T-helper 2 cell treated with Interferon-gamma antibody and Interleukin-4, amounts not matched to agents 5 μg/mL and 100 μg/mL, for 36 hours (primary cell): ENCODE data around the gene OSBP.

Experiments
- DNase-seq: peaks from one replicate; pipeline ENCODE4 v3.0.0; 2021; ENCODE audit warnings: low spot score
- H3K27ac Mint-ChIP-seq: one replicate; pipeline ENCODE4 v1.8.0; 2021; ENCODE audit warnings: mild to moderate bottlenecking, mixed read lengths
- H3K27me3 Mint-ChIP-seq: one replicate; pipeline ENCODE4 v1.8.0; 2021; ENCODE audit warnings: low read depth, mixed read lengths
- H3K36me3 Mint-ChIP-seq: one replicate; pipeline ENCODE4 v1.8.0; 2021; ENCODE audit warnings: low read depth, mixed read lengths
- H3K4me1 Mint-ChIP-seq: one replicate; pipeline ENCODE4 v1.8.0; 2021; ENCODE audit warnings: low read depth, mixed read lengths
- H3K4me3 Mint-ChIP-seq: one replicate; pipeline ENCODE4 v1.8.0; 2022; ENCODE audit warnings: mild to moderate bottlenecking, moderate library complexity, mixed read lengths
- H3K9me3 Mint-ChIP-seq: one replicate; pipeline ENCODE4 v1.8.0; 2021; ENCODE audit warnings: mixed read lengths

The OSBP gene

GRCh38 chr11:59582006-59582405 is 33.6 kb downstream of the OSBP start:
- Mint-ChIP-seq H3K36me3 (peaks cover 72% of the 10 kb centered on the region), H3K4me1 (no peaks in the 10 kb centered on the region), H3K27me3 (no peaks in the 10 kb centered on the region), H3K27ac (no peak overlapping the region), H3K4me3 (no peak overlapping the region), H3K9me3 (peaks cover 9% of the 10 kb centered on the region)
- DNase-seq, result no peak

GRCh38 chr11:59578369-59578768 is 37.2 kb downstream of the OSBP start:
- no peak overlapping the region for H3K27ac Mint-ChIP-seq
- H3K36me3 Mint-ChIP-seq, result peaks cover 67% of the 10 kb centered on the region
- no peaks in the 10 kb centered on the region for H3K4me1 Mint-ChIP-seq
- H3K9me3 Mint-ChIP-seq, result no peaks in the 10 kb centered on the region
- DNase-seq, result no peak
- no peaks in the 10 kb centered on the region for H3K27me3 Mint-ChIP-seq
- no peak overlapping the region for H3K4me3 Mint-ChIP-seq

GRCh38 chr11:59575505-59575904 is 40.1 kb downstream of the OSBP start:
- Mint-ChIP-seq H3K36me3 (peaks cover 51% of the 10 kb centered on the region), H3K4me1 (no peaks in the 10 kb centered on the region), H3K4me3 (no peak overlapping the region), H3K27ac (no peak overlapping the region), H3K27me3 (no peaks in the 10 kb centered on the region), H3K9me3 (no peaks in the 10 kb centered on the region)
- DNase-seq, result no peak

- Mint-ChIP-seq H3K36me3 (peaks cover 46% of the 10 kb centered on the region), H3K27me3 (no peaks in the 10 kb centered on the region), H3K4me1 (no peaks in the 10 kb centered on the region), H3K9me3 (no peaks in the 10 kb centered on the region), H3K4me3 (no peak overlapping the region), H3K27ac (no peak overlapping the region)
- DNase-seq, result no peak
Measured at GRCh38 chr11:59574932-59575502, 40.6 kb downstream of the OSBP start.

GRCh38 chr11:59574467-59574866 is 41.1 kb downstream of the OSBP start:
- H3K27me3 Mint-ChIP-seq, result no peaks in the 10 kb centered on the region
- peaks cover 41% of the 10 kb centered on the region for H3K36me3 Mint-ChIP-seq
- H3K4me1 Mint-ChIP-seq, result no peaks in the 10 kb centered on the region
- H3K4me3 Mint-ChIP-seq, result no peak overlapping the region
- DNase-seq, result no peak
- no peaks in the 10 kb centered on the region for H3K9me3 Mint-ChIP-seq
- no peak overlapping the region for H3K27ac Mint-ChIP-seq

GRCh38 chr11:59573216-59573615 is 42.4 kb downstream of the OSBP start:
- Mint-ChIP-seq H3K27ac (no peak overlapping the region), H3K9me3 (no peaks in the 10 kb centered on the region)
- DNase-seq, result no peak

GRCh38 chr11:59572091-59572490 is 43.5 kb downstream of the OSBP start:
- no peaks in the 10 kb centered on the region for H3K9me3 Mint-ChIP-seq
- H3K27ac Mint-ChIP-seq, result no peak overlapping the region
- H3K4me1 Mint-ChIP-seq, result no peaks in the 10 kb centered on the region
- no peak for DNase-seq
- H3K36me3 Mint-ChIP-seq, result peaks cover 22% of the 10 kb centered on the region
- H3K4me3 Mint-ChIP-seq, result no peak overlapping the region
- H3K27me3 Mint-ChIP-seq, result no peaks in the 10 kb centered on the region

More at GRCh38 chr11:59573216-59573615, 42.4 kb downstream of the OSBP start:
- Mint-ChIP-seq H3K36me3 (peaks cover 32% of the 10 kb centered on the region), H3K27me3 (no peaks in the 10 kb centered on the region), H3K4me1 (no peaks in the 10 kb centered on the region), H3K4me3 (no peak overlapping the region)

- Mint-ChIP-seq H3K9me3 (no peaks in the 10 kb centered on the region), H3K27ac (no peak overlapping the region), H3K4me3 (no peak overlapping the region), H3K36me3 (no peaks in the 10 kb centered on the region), H3K27me3 (peaks cover 5% of the 10 kb centered on the region), H3K4me1 (peaks cover 26% of the 10 kb centered on the region)
- DNase-seq, result no peak
Measured at GRCh38 chr11:59562292-59562691, 53.3 kb downstream of the OSBP start.

GRCh38 chr11:59560702-59561473 is 54.7 kb downstream of the OSBP start:
- no peaks in the 10 kb centered on the region for H3K36me3 Mint-ChIP-seq
- H3K4me1 Mint-ChIP-seq, result peaks cover 35% of the 10 kb centered on the region
- no peaks in the 10 kb centered on the region for H3K9me3 Mint-ChIP-seq
- H3K4me3 Mint-ChIP-seq, result peak overlapping the region; percentile 87
- peaks cover 9% of the 10 kb centered on the region for H3K27me3 Mint-ChIP-seq
- peak overlapping the region; percentile 86 for H3K27ac Mint-ChIP-seq
- peak; percentile 73 for DNase-seq

- peaks cover 35% of the 10 kb centered on the region for H3K4me1 Mint-ChIP-seq
- peak; percentile 72 for DNase-seq
- no peaks in the 10 kb centered on the region for H3K36me3 Mint-ChIP-seq
- H3K27me3 Mint-ChIP-seq, result peaks cover 15% of the 10 kb centered on the region
- peak overlapping the region; percentile 87 for H3K4me3 Mint-ChIP-seq
- no peaks in the 10 kb centered on the region for H3K9me3 Mint-ChIP-seq
- peak overlapping the region; percentile 86 for H3K27ac Mint-ChIP-seq
Measured at GRCh38 chr11:59560290-59560701, 55.3 kb downstream of the OSBP start.

- H3K36me3 Mint-ChIP-seq, result no peaks in the 10 kb centered on the region
- peaks cover 36% of the 10 kb centered on the region for H3K4me1 Mint-ChIP-seq
- H3K27me3 Mint-ChIP-seq, result peaks cover 16% of the 10 kb centered on the region
- peak overlapping the region; percentile 87 for H3K4me3 Mint-ChIP-seq
- no peaks in the 10 kb centered on the region for H3K9me3 Mint-ChIP-seq
- no peak overlapping the region for H3K27ac Mint-ChIP-seq
- DNase-seq, result no peak
Measured at GRCh38 chr11:59559886-59560285, 55.7 kb downstream of the OSBP start.

- no peak for DNase-seq
- no peaks in the 10 kb centered on the region for H3K36me3 Mint-ChIP-seq
- H3K27ac Mint-ChIP-seq, result peak overlapping the region; percentile 2
- peaks cover 38% of the 10 kb centered on the region for H3K4me1 Mint-ChIP-seq
- H3K27me3 Mint-ChIP-seq, result peaks cover 25% of the 10 kb centered on the region
- no peaks in the 10 kb centered on the region for H3K9me3 Mint-ChIP-seq
- peak overlapping the region; percentile 89 for H3K4me3 Mint-ChIP-seq
Measured at GRCh38 chr11:59558270-59558643, 57.3 kb downstream of the OSBP start.

GRCh38 chr11:59556917-59557348 is 58.6 kb downstream of the OSBP start:
- peaks cover 38% of the 10 kb centered on the region for H3K4me1 Mint-ChIP-seq
- H3K27me3 Mint-ChIP-seq, result peaks cover 26% of the 10 kb centered on the region
- H3K9me3 Mint-ChIP-seq, result no peaks in the 10 kb centered on the region
- peak overlapping the region; percentile 86 for H3K27ac Mint-ChIP-seq
- H3K4me3 Mint-ChIP-seq, result peak overlapping the region; percentile 89
- H3K36me3 Mint-ChIP-seq, result no peaks in the 10 kb centered on the region
- DNase-seq, result no peak

GRCh38 chr11:59556115-59556916 is 59.3 kb downstream of the OSBP start:
- Mint-ChIP-seq H3K36me3 (no peaks in the 10 kb centered on the region), H3K4me3 (peak overlapping the region; percentile 89), H3K9me3 (no peaks in the 10 kb centered on the region), H3K27ac (peak overlapping the region; percentile 51), H3K27me3 (peaks cover 29% of the 10 kb centered on the region), H3K4me1 (peaks cover 39% of the 10 kb centered on the region)
- DNase-seq, result peak; percentile 78
